Stimulated activated effector memory CD8-positive, alpha-beta T cell treated with anti-CD3 and anti-CD28 coated beads, Interleukin-12 subunit alpha, Interleukin-12 subunit beta, amount 100 ng/mL, for 72 hours (primary cell): ENCODE measurements around the gene ZNF74.

ENCODE experiments used
- ATAC-seq: fragments of 150-1000 bp; cut with Tn5 transposase; 2 replicates; pipeline ENCODE4 v1.10.0; 2021
- DNase-seq, 2 donors: peaks; one replicate each; pipeline ENCODE4 v3.0.0; 2021 to 2022; ENCODE audit warnings: low spot score in 2 of 2
- H3K27ac Mint-ChIP-seq: one replicate; pipeline ENCODE4 v1.8.0; 2022; ENCODE audit warnings: mild to moderate bottlenecking, mixed read lengths
- H3K36me3 Mint-ChIP-seq: one replicate; pipeline ENCODE4 v1.8.0; 2022; ENCODE audit warnings: mild to moderate bottlenecking, mixed read lengths
- H3K4me1 Mint-ChIP-seq: one replicate; pipeline ENCODE4 v1.8.0; 2022; ENCODE audit warnings: mixed read lengths
- H3K4me3 Mint-ChIP-seq: one replicate; pipeline ENCODE4 v1.8.0; 2022; ENCODE audit warnings: mild to moderate bottlenecking, mixed read lengths
- H3K9me3 Mint-ChIP-seq: one replicate; pipeline ENCODE4 v1.8.0; 2022; ENCODE audit warnings: mixed read lengths

Gene ZNF74

GRCh38 chr22:20428496-20429253, 34.7 kb downstream of the ZNF74 start:
- Mint-ChIP-seq H3K4me3 (peak overlapping the region; percentile 80), H3K36me3 (peaks cover under 1% of the 10 kb centered on the region), H3K27ac (peak overlapping the region; percentile 61), H3K4me1 (peaks cover 18% of the 10 kb centered on the region), H3K9me3 (no peaks in the 10 kb centered on the region)
- ATAC-seq (no peak), DNase-seq (no peak)

- peak; percentile 70 to 86 for DNase-seq
- Mint-ChIP-seq H3K27ac (peak overlapping the region; percentile 61), H3K9me3 (no peaks in the 10 kb centered on the region), H3K4me3 (peak overlapping the region; percentile 80), H3K4me1 (peaks cover 18% of the 10 kb centered on the region), H3K36me3 (no peaks in the 10 kb centered on the region)
- ATAC-seq = peak; percentile 72
Observed at GRCh38 chr22:20429254-20430100, 35.5 kb downstream of the ZNF74 start.

GRCh38 chr22:20430101-20430719, 36.3 kb downstream of the ZNF74 start:
- Mint-ChIP-seq H3K4me3 (peak overlapping the region; percentile 80), H3K36me3 (no peaks in the 10 kb centered on the region), H3K27ac (no peak overlapping the region), H3K9me3 (no peaks in the 10 kb centered on the region), H3K4me1 (peaks cover 19% of the 10 kb centered on the region)
- ATAC-seq = peak; percentile 26
- DNase-seq = no peak

- Mint-ChIP-seq H3K27ac (no peak overlapping the region), H3K36me3 (no peaks in the 10 kb centered on the region), H3K9me3 (no peaks in the 10 kb centered on the region), H3K4me1 (peaks cover 26% of the 10 kb centered on the region), H3K4me3 (peak overlapping the region; percentile 80)
- DNase-seq (peak in 1 of 2 donors; percentile 30), ATAC-seq (peak; percentile 66)
Observed at GRCh38 chr22:20430720-20431510, 37.0 kb downstream of the ZNF74 start.

- Mint-ChIP-seq H3K27ac (no peak overlapping the region), H3K4me3 (peak overlapping the region; percentile 80), H3K4me1 (peaks cover 29% of the 10 kb centered on the region), H3K9me3 (no peaks in the 10 kb centered on the region), H3K36me3 (no peaks in the 10 kb centered on the region)
- DNase-seq (no peak), ATAC-seq (no peak)
Observed at GRCh38 chr22:20431511-20432192, 37.7 kb downstream of the ZNF74 start.

GRCh38 chr22:20432244-20432686, 38.3 kb downstream of the ZNF74 start:
- ATAC-seq (no peak), DNase-seq (no peak)
- Mint-ChIP-seq H3K4me1 (peaks cover 32% of the 10 kb centered on the region), H3K9me3 (no peaks in the 10 kb centered on the region), H3K36me3 (no peaks in the 10 kb centered on the region), H3K27ac (no peak overlapping the region), H3K4me3 (peak overlapping the region; percentile 80)

- Mint-ChIP-seq H3K4me1 (peaks cover 35% of the 10 kb centered on the region), H3K9me3 (no peaks in the 10 kb centered on the region), H3K4me3 (no peak overlapping the region), H3K27ac (no peak overlapping the region), H3K36me3 (no peaks in the 10 kb centered on the region)
- no peak for ATAC-seq
- no peak for DNase-seq
Observed at GRCh38 chr22:20433191-20433590, 39.2 kb downstream of the ZNF74 start.

- ATAC-seq = no peak
- no peak for DNase-seq
- Mint-ChIP-seq H3K27ac (no peak overlapping the region), H3K4me3 (no peak overlapping the region), H3K4me1 (peaks cover 37% of the 10 kb centered on the region), H3K9me3 (no peaks in the 10 kb centered on the region), H3K36me3 (no peaks in the 10 kb centered on the region)
Observed at GRCh38 chr22:20433686-20434241, 39.8 kb downstream of the ZNF74 start.

- no peak for DNase-seq
- peaks cover 32% of the 10 kb centered on the region for H3K4me1 Mint-ChIP-seq
- no peaks in the 10 kb centered on the region for H3K9me3 Mint-ChIP-seq
- H3K27ac Mint-ChIP-seq = no peak overlapping the region
- no peak overlapping the region for H3K4me3 Mint-ChIP-seq
- no peaks in the 10 kb centered on the region for H3K36me3 Mint-ChIP-seq
- ATAC-seq = no peak
Observed at GRCh38 chr22:20434264-20434751, 40.4 kb downstream of the ZNF74 start.

- Mint-ChIP-seq H3K4me3 (no peak overlapping the region), H3K27ac (no peak overlapping the region), H3K36me3 (no peaks in the 10 kb centered on the region), H3K4me1 (peaks cover 32% of the 10 kb centered on the region), H3K9me3 (no peaks in the 10 kb centered on the region)
- DNase-seq (no peak), ATAC-seq (no peak)
Observed at GRCh38 chr22:20434773-20435172, 40.8 kb downstream of the ZNF74 start.

- DNase-seq (no peak), ATAC-seq (no peak)
- H3K9me3 Mint-ChIP-seq = no peaks in the 10 kb centered on the region
- H3K4me3 Mint-ChIP-seq = no peak overlapping the region
- H3K4me1 Mint-ChIP-seq = peaks cover 32% of the 10 kb centered on the region
- no peaks in the 10 kb centered on the region for H3K36me3 Mint-ChIP-seq
- no peak overlapping the region for H3K27ac Mint-ChIP-seq
Observed at GRCh38 chr22:20435436-20436306, 41.7 kb downstream of the ZNF74 start.

- DNase-seq (no peak), ATAC-seq (no peak)
- peak overlapping the region; percentile 79 for H3K4me3 Mint-ChIP-seq
- H3K36me3 Mint-ChIP-seq = no peaks in the 10 kb centered on the region
- no peak overlapping the region for H3K27ac Mint-ChIP-seq
- H3K4me1 Mint-ChIP-seq = peaks cover 32% of the 10 kb centered on the region
- no peaks in the 10 kb centered on the region for H3K9me3 Mint-ChIP-seq
Observed at GRCh38 chr22:20436307-20436767, 42.4 kb downstream of the ZNF74 start.
